ENCODE data around the gene KCNQ1. TPM values are rescaled to one million over a fixed set of nuclear protein-coding genes. Genes with fewer than 3 reads are reported as not detected.

KCNQ1 gene
- total and polyA plus RNA-seq, 2 of the 13 experiments (the other 11 are each of a cell fraction or from before 2014, with no cell fraction given) = 0.02 to 0.08 TPM

DNA sequence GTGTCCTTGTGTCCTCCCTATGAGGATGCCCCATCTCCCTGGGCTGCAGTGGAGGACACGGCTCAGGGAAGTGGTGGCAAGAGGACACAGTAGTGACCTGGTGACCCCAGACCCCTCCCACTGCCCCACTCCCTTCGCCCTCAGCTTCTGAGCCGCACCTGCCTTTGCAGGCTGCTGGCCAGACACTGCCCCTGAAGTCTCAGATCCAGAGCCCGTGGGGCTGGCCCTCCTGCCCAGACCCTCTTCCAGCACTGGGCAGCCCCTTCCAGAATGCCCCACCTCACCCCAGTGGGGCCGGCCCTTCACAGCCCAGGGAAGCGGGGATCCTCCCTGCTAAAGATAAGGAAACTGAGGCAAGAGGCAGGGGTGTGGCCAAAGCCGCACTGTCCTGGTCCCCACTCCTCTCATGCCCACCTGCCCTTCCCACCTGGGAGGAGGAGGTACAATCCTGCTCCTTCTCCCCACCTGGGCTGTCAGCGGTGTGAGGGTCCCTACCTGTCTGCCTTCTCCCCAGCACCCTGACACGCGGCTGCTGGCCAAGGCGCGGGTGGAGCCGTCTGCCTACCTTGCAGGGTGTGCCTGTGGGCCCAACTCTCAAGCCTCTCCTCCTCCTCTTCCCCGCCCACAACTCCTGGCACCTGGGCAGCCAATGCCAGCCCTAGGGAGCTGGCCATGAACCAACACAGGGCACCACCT is 17.8 kb upstream of the KCNQ1 start:
- POLR2A ChIA-PET = no interaction called here
- Histone ChIP-seq H2AFZ (ENCODE audit: low read length) (no peak overlapping the region), H3K9me3 (ENCODE audit: low read length) (no peaks in the 10 kb centered on the region), H3K27ac (ENCODE audit: extremely low read length, insufficient read depth, low read length) (no peak overlapping the region), H3K36me3 (replicated peaks in 1 of 2; ENCODE audit: control insufficient read depth in 1 of 2, insufficient read depth in 2 of 2, low read length in 2 of 2) (no peaks in the 10 kb centered on the region), H3K9ac (ENCODE audit: insufficient read depth, low read depth, low read length) (no peak overlapping the region), H3K4me3 (replicated peaks in 1 of 3; ENCODE audit: insufficient read depth in 1 of 3, low read depth in 2 of 3, low read length in 3 of 3) (no peak overlapping the region), H3K4me1 (ENCODE audit: insufficient read depth, low read length) (no peaks in the 10 kb centered on the region), H3K4me2 (ENCODE audit: low read depth, low read length) (no peak overlapping the region), H4K20me1 (ENCODE audit: insufficient read depth, low read length) (no peaks in the 10 kb centered on the region), H3K79me2 (ENCODE audit: insufficient read depth, low read length) (no peaks in the 10 kb centered on the region), H3K27me3 (ENCODE audit: control insufficient read depth in 1 of 2, insufficient read depth in 2 of 2, low read length in 2 of 2) (peaks cover 15 to 59% of the 10 kb centered on the region in 2 experiments)
- DNase-seq (ENCODE audit: low spot score) (no peak), FAIRE-seq (no peak), ATAC-seq (no peak)
- intact Hi-C loops (cut with micrococcal nuclease; ENCODE audit: unreplicated experiment) = no loop called here
- CTCF ChIA-PET (ENCODE audit: low intra/inter-chr PET ratio, low total read pairs) = interaction anchor here (2.2 to 4.9 kb wide), 2 partner anchors 102 to 105 kb away, joined by 14 to 111 read pairs; no protein-coding TSS in a partner anchor
- in situ Hi-C loops (cut with HindIII; ENCODE audit: extremely low pct_ligation_motif_present, low pct_unique_long_range_greater_than_20kb) = loop anchor here (5.0 to 10.0 kb wide), 2 partner anchors 105 to 268 kb away; partner anchors contain the start of gene KCNQ1OT1
- no TSS peak for BruUV-seq (replicated peaks)
- WGBS (ENCODE audit: low lambda C conversion rate) = 0% methylated on average over 6 of the region's 14 CpGs
- TF ChIP-seq, protein P1, sequence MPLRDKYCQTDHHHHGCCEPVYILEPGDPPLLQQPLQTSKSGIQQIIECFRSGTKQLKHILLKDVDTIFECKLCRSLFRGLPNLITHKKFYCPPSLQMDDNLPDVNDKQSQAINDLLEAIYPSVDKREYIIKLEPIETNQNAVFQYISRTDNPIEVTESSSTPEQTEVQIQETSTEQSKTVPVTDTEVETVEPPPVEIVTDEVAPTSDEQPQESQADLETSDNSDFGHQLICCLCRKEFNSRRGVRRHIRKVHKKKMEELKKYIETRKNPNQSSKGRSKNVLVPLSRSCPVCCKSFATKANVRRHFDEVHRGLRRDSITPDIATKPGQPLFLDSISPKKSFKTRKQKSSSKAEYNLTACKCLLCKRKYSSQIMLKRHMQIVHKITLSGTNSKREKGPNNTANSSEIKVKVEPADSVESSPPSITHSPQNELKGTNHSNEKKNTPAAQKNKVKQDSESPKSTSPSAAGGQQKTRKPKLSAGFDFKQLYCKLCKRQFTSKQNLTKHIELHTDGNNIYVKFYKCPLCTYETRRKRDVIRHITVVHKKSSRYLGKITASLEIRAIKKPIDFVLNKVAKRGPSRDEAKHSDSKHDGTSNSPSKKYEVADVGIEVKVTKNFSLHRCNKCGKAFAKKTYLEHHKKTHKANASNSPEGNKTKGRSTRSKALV (CRISPR knock-in tag; IDR thresholded peaks at IDR 0.05) = no peak
- TF ChIP-seq, protein P2, sequence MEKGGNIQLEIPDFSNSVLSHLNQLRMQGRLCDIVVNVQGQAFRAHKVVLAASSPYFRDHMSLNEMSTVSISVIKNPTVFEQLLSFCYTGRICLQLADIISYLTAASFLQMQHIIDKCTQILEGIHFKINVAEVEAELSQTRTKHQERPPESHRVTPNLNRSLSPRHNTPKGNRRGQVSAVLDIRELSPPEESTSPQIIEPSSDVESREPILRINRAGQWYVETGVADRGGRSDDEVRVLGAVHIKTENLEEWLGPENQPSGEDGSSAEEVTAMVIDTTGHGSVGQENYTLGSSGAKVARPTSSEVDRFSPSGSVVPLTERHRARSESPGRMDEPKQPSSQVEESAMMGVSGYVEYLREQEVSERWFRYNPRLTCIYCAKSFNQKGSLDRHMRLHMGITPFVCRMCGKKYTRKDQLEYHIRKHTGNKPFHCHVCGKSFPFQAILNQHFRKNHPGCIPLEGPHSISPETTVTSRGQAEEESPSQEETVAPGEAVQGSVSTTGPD (CRISPR knock-in tag; IDR thresholded peaks at IDR 0.05) = no peak
- TF ChIP-seq ATAD3A (CRISPR knock-in tag; IDR thresholded peaks at IDR 0.05) (no peak), BRD4 (CRISPR knock-in tag; IDR thresholded peaks at IDR 0.05) (no peak), ZNF121 (CRISPR knock-in tag; IDR thresholded peaks at IDR 0.05) (no peak), PHF5A (CRISPR knock-in tag; IDR thresholded peaks at IDR 0.05; ENCODE audit: low read depth, unreplicated experiment) (no peak), SMARCC2 (IDR thresholded peaks at IDR 0.05) (no peak), ZFP37 (CRISPR knock-in tag; IDR thresholded peaks at IDR 0.05; ENCODE audit: borderline replicate concordance) (no peak), ZNF83 (CRISPR knock-in tag; IDR thresholded peaks at IDR 0.05; ENCODE audit: borderline replicate concordance) (no peak), MBNL3 (CRISPR knock-in tag; conservative IDR thresholded peaks at IDR 0.05) (no peak), ZFP36L1 (CRISPR knock-in tag; IDR thresholded peaks at IDR 0.05) (no peak), FOXK2 (IDR thresholded peaks at IDR 0.05) (no peak)
- TF ChIP-seq, protein P3, sequence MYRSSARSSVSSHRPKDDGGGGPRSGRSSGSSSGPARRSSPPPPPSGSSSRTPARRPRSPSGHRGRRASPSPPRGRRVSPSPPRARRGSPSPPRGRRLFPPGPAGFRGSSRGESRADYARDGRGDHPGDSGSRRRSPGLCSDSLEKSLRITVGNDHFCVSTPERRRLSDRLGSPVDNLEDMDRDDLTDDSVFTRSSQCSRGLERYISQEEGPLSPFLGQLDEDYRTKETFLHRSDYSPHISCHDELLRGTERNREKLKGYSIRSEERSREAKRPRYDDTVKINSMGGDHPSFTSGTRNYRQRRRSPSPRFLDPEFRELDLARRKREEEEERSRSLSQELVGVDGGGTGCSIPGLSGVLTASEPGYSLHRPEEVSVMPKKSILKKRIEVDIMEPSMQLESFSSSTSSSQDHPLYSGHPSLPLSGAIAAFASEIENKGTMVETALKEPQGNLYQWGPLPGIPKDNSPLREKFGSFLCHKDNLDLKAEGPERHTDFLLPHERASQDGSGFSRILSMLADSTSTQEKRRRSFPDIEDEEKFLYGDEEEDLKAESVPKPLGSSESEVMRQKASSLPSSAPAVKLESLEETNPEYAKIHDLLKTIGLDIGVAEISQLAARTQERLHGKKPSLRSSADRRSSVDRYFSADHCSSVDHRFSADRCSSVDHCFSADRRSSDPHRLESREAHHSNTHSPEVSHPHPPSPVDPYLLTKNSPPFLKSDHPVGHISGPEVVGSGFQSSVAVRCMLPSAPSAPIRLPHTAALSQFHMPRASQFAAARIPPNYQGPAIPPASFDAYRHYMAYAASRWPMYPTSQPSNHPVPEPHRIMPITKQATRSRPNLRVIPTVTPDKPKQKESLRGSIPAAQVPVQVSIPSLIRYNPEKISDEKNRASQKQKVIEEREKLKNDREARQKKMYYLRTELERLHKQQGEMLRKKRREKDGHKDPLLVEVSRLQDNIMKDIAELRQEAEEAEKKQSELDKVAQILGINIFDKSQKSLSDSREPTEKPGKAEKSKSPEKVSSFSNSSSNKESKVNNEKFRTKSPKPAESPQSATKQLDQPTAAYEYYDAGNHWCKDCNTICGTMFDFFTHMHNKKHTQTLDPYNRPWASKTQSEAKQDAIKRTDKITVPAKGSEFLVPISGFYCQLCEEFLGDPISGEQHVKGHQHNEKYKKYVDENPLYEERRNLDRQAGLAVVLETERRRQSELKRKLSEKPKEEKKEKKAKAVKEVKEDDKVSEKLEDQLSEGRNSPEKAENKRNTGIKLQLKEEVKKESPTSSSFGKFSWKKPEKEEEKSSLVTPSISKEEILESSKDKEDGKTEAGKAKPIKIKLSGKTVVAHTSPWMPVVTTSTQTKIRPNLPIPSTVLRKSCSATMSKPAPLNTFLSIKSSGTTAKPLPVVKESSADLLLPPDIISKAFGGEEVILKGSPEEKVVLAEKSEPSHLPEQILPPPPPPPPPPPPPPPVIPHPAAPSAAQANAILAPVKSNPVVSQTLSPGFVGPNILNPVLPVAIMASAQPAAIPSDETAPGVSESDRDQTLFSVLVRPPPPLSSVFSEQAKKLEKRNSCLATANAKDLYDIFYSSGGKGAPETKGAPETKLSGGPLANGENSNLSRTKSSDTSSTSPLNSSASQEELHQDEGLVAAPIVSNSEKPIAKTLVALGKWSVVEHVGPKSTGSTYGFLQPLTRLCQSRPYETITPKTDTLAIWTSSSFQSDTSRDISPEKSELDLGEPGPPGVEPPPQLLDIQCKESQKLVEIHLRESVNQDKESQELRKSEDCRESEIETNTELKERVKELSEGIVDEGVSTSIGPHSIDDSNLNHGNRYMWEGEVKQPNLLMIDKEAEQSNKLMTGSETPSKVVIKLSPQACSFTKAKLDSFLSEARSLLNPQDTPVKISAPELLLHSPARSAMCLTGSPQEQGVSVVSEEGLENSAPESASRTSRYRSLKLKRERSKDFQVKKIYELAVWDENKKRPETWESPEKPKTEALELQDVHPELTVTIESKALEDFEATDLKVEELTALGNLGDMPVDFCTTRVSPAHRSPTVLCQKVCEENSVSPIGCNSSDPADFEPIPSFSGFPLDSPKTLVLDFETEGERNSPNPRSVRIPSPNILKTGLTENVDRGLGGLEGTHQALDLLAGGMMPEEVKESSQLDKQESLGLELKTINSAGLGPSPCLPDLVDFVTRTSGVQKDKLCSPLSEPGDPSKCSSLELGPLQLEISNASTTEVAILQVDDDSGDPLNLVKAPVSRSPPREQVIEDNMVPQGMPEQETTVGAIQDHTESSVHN (CRISPR knock-in tag; IDR thresholded peaks at IDR 0.05) = no peak

All from HepG2 (cell line).